Left lung (tissue), 10 donors: ENCODE results near the gene NCAPG2. TPM values are rescaled to one million over a fixed set of nuclear protein-coding genes. Genes with fewer than 3 reads are reported as not detected.

ENCODE experiments used
- ATAC-seq: fragments of 200-7000 bp; cut with Tn5 transposase; one replicate; pipeline ENCODE4 v1.9.1; 2020; ENCODE audit warnings: moderate library complexity
- DNase-seq, 4 donors: peaks; one replicate each; pipeline ENCODE4 v3.0.0-alpha.2; 2013 to 2020
- H3K27ac ChIP-seq, 2 donors: fragments of 200-600 bp; sonication (generic) in 1 of 2; one replicate each; pipeline versions ENCODE4 v1.5.0 to v1.8.0; 2020 to 2021
- H3K27me3 ChIP-seq, 2 donors: fragments of 200-600 bp; sonication (generic) in 1 of 2; one replicate each; pipeline versions ENCODE4 v1.5.0 to v1.8.0; 2020 to 2021
- H3K36me3 ChIP-seq, 2 donors: fragments of 200-600 bp; sonication (generic) in 1 of 2; one replicate each; pipeline versions ENCODE4 v1.5.0 to v1.8.0; 2020 to 2021
- H3K4me1 ChIP-seq, 2 donors: fragments of 200-600 bp; one replicate each; pipeline ENCODE4 v1.8.0; 2021
- H3K4me3 ChIP-seq, 2 donors: fragments of 200-600 bp; sonication (generic) in 1 of 2; one replicate each; pipeline versions ENCODE4 v1.5.0 to v1.8.0; 2020 to 2021; ENCODE audit warnings: mild to moderate bottlenecking in 1 of 2
- H3K9me3 ChIP-seq, 2 donors: fragments of 200-600 bp; sonication (generic) in 1 of 2; one replicate each; pipeline versions ENCODE4 v1.5.0 to v1.8.0; 2020 to 2021
- intact Hi-C, 2 donors: fragments of 100-400 bp; cut with DNase I; formaldehyde crosslinking; loops; one replicate each; pipeline versions ENCODE4 v1.11.2 to v1.14.2; 2022
- polyA plus RNA-seq, 6 donors: library from polyadenylated mRNA; unstranded; fragments of 120-200 nt; gene quantifications; one replicate each; pipeline ENCODE4 v1.2.1, GENCODE V29; 2013; ENCODE audit not compliant: insufficient read length in 6 of 6
- total RNA-seq, 2 donors: library from RNA; stranded (reverse); fragmentation: NEBNext Ultra II Directional; extraction: Animal tissue kit (Norgen Biotek cat#: 25700); gene quantifications; one replicate each; pipeline ENCODE4 v1.2.1, GENCODE V29; 2021
- TF ChIP-seq, protein P1 (sequence below), 2 donors: fragments of 200-600 bp; sonication (generic) in 1 of 2; IDR thresholded peaks; one replicate each; pipeline versions ENCODE4 v1.5.0 to v1.8.0; 2021; ENCODE audit warnings: antibody characterized with exemption in 2 of 2
- donor health status: DM: no; HTN: yes; CAD: no.
- donor health status: DM: no; HTN: no; CAD: no.

NCAPG2 gene
- total and polyA plus RNA-seq, 8 donors = 13.5 to 42.7 (median 24.6) TPM

DNA sequence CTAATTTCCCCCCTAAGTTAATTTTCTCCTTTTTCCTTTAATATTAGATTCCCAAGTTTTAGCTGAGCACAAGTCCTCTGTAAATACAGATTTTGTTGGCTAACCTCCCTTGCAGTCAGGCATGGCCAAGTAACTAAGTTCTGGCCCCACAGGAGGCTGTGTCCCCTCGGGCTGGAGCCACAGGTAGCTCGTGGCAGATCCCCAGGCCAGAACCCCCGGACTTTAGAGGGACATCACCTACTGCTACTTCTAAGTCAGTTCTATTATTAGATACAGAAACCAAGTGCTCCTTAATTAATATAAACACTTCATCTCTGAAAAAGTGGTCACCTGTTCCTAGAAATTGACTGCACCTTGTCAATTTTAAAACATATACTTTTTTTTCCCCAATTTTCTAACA lies 46.1 kb upstream of the NCAPG2 start:
- intact Hi-C loops = no loop called here
- ATAC-seq (no peak), DNase-seq (no peak)
- Histone ChIP-seq H3K4me1 (no peaks in the 10 kb centered on the region), H3K9me3 (no peaks in the 10 kb centered on the region), H3K27me3 (no peaks in the 10 kb centered on the region), H3K4me3 (no peak overlapping the region), H3K27ac (no peak overlapping the region), H3K36me3 (peaks cover 0 to 87% of the 10 kb centered on the region in 2 donors)
- TF ChIP-seq, protein P1, sequence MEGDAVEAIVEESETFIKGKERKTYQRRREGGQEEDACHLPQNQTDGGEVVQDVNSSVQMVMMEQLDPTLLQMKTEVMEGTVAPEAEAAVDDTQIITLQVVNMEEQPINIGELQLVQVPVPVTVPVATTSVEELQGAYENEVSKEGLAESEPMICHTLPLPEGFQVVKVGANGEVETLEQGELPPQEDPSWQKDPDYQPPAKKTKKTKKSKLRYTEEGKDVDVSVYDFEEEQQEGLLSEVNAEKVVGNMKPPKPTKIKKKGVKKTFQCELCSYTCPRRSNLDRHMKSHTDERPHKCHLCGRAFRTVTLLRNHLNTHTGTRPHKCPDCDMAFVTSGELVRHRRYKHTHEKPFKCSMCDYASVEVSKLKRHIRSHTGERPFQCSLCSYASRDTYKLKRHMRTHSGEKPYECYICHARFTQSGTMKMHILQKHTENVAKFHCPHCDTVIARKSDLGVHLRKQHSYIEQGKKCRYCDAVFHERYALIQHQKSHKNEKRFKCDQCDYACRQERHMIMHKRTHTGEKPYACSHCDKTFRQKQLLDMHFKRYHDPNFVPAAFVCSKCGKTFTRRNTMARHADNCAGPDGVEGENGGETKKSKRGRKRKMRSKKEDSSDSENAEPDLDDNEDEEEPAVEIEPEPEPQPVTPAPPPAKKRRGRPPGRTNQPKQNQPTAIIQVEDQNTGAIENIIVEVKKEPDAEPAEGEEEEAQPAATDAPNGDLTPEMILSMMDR (IDR thresholded peaks at IDR 0.05) = no peak

DNA sequence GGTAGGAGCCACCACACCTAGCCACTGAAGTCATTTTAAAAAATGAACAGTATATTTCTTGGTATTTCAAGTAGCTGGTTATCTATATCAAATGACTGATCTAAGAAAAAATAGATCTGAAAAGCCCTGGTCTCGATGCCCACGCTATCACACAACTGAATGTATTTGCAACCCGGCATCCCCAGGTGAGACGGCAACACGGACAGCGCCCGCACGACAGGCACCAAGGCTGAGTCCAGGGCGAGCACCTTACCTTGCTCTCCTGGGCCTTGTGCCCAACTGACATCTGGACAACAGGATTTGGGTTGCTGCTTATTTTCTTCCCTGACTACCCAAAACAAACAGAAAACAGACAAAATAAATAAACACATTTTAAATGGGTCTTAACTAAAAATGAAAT lies 44.8 kb upstream of the NCAPG2 start:
- intact Hi-C loops = no loop called here

DNA sequence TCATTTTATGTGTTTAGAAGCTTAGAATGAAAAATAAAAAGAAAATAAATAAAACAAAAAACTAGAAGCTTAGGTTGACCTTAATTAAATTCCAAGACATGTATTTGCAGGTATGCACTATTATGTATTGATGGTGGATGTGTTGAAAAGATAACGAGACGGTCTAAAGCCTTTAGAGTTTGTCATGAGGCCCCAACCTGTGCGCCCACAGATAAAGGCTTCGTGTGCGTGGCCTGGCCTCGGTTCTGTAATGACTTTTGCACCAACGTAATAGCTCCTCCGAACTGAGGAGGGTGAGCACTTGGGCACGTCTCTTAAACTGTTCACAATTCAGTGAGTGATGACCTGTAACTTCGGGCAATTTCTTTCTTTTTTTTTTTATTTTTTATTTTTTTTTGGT lies 43.7 kb upstream of the NCAPG2 start:
- H3K27ac ChIP-seq = no peak overlapping the region
- intact Hi-C loops = no loop called here
- ATAC-seq (no peak), DNase-seq (no peak)
- no peaks in the 10 kb centered on the region for H3K4me1 ChIP-seq
- H3K36me3 ChIP-seq = peaks cover 0 to 78% of the 10 kb centered on the region in 2 donors
- no peaks in the 10 kb centered on the region for H3K27me3 ChIP-seq
- H3K4me3 ChIP-seq = no peak overlapping the region
- H3K9me3 ChIP-seq = no peaks in the 10 kb centered on the region
- TF ChIP-seq, protein P1 (IDR thresholded peaks at IDR 0.05) = no peak

More for the DNA sequence above, 44.8 kb upstream of the NCAPG2 start:
- ATAC-seq = no peak
- DNase-seq = no peak
- no peak overlapping the region for H3K4me3 ChIP-seq
- H3K27me3 ChIP-seq = no peaks in the 10 kb centered on the region
- H3K27ac ChIP-seq = no peak overlapping the region
- peaks cover 0 to 79% of the 10 kb centered on the region in 2 donors for H3K36me3 ChIP-seq
- H3K9me3 ChIP-seq = no peaks in the 10 kb centered on the region
- H3K4me1 ChIP-seq = no peaks in the 10 kb centered on the region
- TF ChIP-seq, protein P1 (IDR thresholded peaks at IDR 0.05) = no peak

DNA sequence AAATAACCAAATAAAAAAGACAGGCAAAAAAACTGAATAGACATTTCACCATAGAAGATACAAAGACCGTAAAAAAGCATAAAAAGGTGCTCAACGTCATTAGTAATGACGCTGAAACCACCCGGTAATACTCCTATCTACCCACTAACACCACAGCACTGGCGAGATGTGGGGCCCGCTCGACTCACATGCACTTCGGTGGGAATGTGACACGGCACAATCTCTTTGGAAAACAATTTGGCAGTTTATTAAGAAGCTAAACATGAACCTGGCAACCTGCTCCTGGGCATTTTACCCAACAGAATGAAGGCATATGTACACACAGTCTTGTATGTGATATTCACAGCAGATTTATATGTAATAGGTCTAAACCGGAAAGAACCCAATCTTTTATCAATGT lies 42.8 kb upstream of the NCAPG2 start:
- H3K27me3 ChIP-seq = no peaks in the 10 kb centered on the region
- TF ChIP-seq, protein P1 (IDR thresholded peaks at IDR 0.05) = no peak
- H3K4me1 ChIP-seq = no peaks in the 10 kb centered on the region
- DNase-seq (no peak), ATAC-seq (no peak)
- no peaks in the 10 kb centered on the region for H3K9me3 ChIP-seq
- H3K27ac ChIP-seq = no peak overlapping the region
- H3K4me3 ChIP-seq = no peak overlapping the region
- H3K36me3 ChIP-seq = peaks cover 0 to 82% of the 10 kb centered on the region in 2 donors
- intact Hi-C loops = no loop called here

DNA sequence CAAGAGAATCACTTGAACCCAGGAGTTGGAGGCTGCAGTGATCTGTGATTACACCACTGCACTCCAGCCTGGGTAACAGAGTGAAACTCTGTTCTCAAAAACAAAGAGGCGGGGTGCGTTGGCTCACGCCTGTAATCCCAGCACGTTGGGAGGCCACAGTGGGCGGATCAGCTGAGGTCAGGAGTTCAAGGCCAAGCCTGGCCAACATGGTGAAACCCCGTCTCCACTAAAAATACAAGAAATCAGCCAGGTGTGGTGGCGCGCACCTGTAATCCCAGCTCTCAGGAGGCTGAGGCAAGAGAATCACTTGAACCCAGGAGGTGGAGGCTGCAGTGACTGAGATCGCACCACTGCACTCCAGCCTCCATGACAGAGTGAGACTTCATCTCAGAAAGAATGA lies 42.4 kb upstream of the NCAPG2 start:
- H3K27ac ChIP-seq = no peak overlapping the region

More for the DNA sequence above, 42.4 kb upstream of the NCAPG2 start:
- intact Hi-C loops = no loop called here
- ATAC-seq (no peak), DNase-seq (no peak)
- Histone ChIP-seq H3K4me1 (no peaks in the 10 kb centered on the region), H3K27me3 (no peaks in the 10 kb centered on the region), H3K9me3 (no peaks in the 10 kb centered on the region), H3K36me3 (peaks cover 0 to 85% of the 10 kb centered on the region in 2 donors), H3K4me3 (no peak overlapping the region)
- TF ChIP-seq, protein P1 (IDR thresholded peaks at IDR 0.05) = no peak
